ENCODE results near the gene TCFL5.
A peak's percentile ranks its signal among the peaks of the same experiment; 100 is the strongest.

TCFL5 gene

DNA sequence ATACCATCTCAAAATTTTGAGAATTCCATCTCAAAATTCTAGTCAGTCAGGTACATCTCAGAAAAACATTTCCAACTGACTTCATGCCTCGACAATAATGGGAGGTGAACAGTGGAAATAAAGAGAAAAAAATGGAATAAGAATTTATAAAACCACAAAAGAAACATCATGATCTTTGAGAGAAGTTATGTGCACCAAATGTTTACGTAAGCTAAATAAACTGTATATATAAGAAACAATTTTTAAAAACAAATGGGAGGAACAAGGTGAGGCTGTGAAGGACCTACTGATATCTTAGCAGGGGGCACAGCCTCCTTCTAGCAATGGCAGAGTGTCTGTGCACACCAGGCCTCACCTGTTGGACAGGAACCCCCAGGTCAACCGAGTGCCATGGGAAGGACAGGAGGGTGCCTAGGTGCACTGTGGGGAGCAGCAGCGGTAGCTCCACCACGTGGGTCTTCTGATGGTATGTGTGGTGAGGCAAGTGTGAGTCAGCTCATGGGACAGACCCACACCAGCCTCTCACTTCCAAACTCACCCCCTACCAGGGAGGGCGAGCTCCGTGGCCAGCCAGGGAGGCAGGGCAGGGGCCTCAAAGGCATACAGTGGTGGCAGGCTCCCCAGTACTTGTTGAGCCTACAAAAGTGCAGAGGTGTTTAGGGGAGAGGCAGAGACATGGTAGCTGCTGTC is 41.4 kb upstream of the TCFL5 start:
- H3K27ac ChIP-seq: no peak overlapping the region
- H4K20me1 ChIP-seq (ENCODE audit: insufficient read depth): peaks cover 13% of the 10 kb centered on the region
- H3K79me2 ChIP-seq (ENCODE audit: insufficient read depth, low read depth): peaks cover 16% of the 10 kb centered on the region; the same call in 1 of the 2 replicates
- H3K9ac ChIP-seq: no peak overlapping the region
- peaks cover 56% of the 10 kb centered on the region for H3K4me1 ChIP-seq (ENCODE audit: low read depth, poor library complexity, severe bottlenecking)
- no peak overlapping the region for H3K4me2 ChIP-seq
- TF ChIP-seq, protein P1, sequence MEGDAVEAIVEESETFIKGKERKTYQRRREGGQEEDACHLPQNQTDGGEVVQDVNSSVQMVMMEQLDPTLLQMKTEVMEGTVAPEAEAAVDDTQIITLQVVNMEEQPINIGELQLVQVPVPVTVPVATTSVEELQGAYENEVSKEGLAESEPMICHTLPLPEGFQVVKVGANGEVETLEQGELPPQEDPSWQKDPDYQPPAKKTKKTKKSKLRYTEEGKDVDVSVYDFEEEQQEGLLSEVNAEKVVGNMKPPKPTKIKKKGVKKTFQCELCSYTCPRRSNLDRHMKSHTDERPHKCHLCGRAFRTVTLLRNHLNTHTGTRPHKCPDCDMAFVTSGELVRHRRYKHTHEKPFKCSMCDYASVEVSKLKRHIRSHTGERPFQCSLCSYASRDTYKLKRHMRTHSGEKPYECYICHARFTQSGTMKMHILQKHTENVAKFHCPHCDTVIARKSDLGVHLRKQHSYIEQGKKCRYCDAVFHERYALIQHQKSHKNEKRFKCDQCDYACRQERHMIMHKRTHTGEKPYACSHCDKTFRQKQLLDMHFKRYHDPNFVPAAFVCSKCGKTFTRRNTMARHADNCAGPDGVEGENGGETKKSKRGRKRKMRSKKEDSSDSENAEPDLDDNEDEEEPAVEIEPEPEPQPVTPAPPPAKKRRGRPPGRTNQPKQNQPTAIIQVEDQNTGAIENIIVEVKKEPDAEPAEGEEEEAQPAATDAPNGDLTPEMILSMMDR (conservative IDR thresholded peaks at IDR 0.05; ENCODE audit: low read depth, low read length): no peak
- peaks cover 12% of the 10 kb centered on the region; the same call in 1 of the 2 replicates for H3K36me3 ChIP-seq (ENCODE audit: insufficient read depth)
- H3K27me3 ChIP-seq (ENCODE audit: insufficient read depth, low read depth): no peaks in the 10 kb centered on the region
- no peak overlapping the region for H2AFZ ChIP-seq (ENCODE audit: low read depth)
- H3K4me3 ChIP-seq (IDR thresholded peaks at IDR 0.05; ENCODE audit: insufficient read depth, low read depth, low read length): no peak overlapping the region

DNA sequence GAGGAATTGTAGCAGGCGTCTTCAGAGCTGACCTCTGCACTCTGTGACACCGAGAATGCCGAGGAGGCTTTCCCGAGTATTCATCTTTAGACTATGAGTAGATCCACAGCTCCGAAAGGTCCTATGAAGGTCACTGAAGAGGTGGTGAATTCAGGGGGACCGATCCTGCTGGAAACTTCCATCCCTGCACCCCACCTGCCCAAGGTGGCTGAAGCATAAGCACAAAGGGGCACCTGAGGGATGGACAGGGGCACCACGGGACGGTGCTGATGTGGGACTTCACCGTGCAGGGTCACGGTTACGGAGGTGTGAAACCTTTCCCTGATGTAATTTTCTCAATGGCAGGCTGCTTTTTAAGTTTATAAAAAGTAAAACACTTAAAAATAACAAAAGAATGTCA is 40.3 kb upstream of the TCFL5 start:
- Histone ChIP-seq H3K4me1 (ENCODE audit: low read depth, poor library complexity, severe bottlenecking) (peaks cover 54% of the 10 kb centered on the region), H3K79me2 (ENCODE audit: insufficient read depth, low read depth) (peaks cover 5% of the 10 kb centered on the region; the same call in 1 of the 2 replicates), H4K20me1 (ENCODE audit: insufficient read depth) (peaks cover 1% of the 10 kb centered on the region; the same call in 1 of the 2 replicates), H3K9ac (no peak overlapping the region), H3K4me3 (IDR thresholded peaks at IDR 0.05; ENCODE audit: insufficient read depth, low read depth, low read length) (no peak overlapping the region), H3K36me3 (ENCODE audit: insufficient read depth) (peaks cover 3% of the 10 kb centered on the region; the same call in 1 of the 2 replicates), H3K27me3 (ENCODE audit: insufficient read depth, low read depth) (no peaks in the 10 kb centered on the region), H3K27ac (no peak overlapping the region), H2AFZ (ENCODE audit: low read depth) (no peak overlapping the region), H3K4me2 (no peak overlapping the region)
- TF ChIP-seq, protein P1 (conservative IDR thresholded peaks at IDR 0.05; ENCODE audit: low read depth, low read length): no peak

DNA sequence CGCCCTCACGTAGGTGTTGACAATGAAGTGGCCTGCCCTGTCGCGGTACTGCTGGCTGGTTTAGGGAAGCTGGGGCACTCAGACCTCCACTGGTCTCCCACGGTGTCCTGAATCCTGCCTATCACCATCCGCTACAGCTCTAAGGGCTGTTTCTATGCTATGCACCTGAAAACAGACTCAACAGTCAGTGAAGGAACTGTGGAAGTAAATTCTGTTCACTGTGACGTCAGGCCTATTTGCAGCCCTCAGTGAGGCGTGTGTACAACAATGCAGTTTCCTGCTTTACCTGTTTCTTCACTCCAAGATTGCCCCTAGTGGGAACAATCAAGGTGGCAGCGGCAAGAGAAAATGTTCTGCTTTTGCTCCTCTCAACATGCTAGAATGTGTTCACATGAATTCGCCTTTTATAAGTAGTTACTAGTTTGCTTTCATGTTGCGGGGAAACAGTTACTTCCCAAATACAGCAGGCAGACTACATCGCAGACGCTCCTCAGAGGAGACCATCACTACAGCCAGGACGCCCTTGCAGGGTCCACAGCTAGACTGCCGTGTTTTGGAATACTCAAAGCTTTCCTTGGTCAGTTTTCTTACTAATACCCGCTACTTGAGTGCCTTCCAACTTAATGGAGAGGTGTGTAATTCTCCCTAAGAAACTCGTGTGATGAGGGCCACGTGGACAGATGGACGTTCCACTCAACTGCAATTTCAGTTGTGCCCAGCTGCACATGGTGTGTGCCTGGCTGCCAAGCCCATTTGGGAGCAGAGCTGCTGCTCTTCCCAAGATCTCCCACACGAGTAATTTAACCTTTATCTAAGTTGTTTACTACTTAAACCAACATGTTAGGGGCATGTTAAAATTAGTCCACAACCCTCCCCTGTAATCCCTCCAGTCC is 39.3 kb upstream of the TCFL5 start:
- H2AFZ ChIP-seq (ENCODE audit: low read depth): no peak overlapping the region
- no peak overlapping the region for H3K27ac ChIP-seq
- H3K27me3 ChIP-seq (ENCODE audit: insufficient read depth, low read depth): no peaks in the 10 kb centered on the region
- no peak overlapping the region for H3K4me3 ChIP-seq (IDR thresholded peaks at IDR 0.05; ENCODE audit: insufficient read depth, low read depth, low read length)
- H3K9ac ChIP-seq: no peak overlapping the region
- H3K4me2 ChIP-seq: peak overlapping the region; percentile 63; the same call in 1 of the 2 replicates
- H4K20me1 ChIP-seq (ENCODE audit: insufficient read depth): no peaks in the 10 kb centered on the region
- TF ChIP-seq, protein P1 (conservative IDR thresholded peaks at IDR 0.05; ENCODE audit: low read depth, low read length): no peak
- H3K4me1 ChIP-seq (ENCODE audit: low read depth, poor library complexity, severe bottlenecking): peaks cover 60% of the 10 kb centered on the region
- H3K79me2 ChIP-seq (ENCODE audit: insufficient read depth, low read depth): no peaks in the 10 kb centered on the region
- H3K36me3 ChIP-seq (ENCODE audit: insufficient read depth): no peaks in the 10 kb centered on the region; the same call in 1 of the 2 replicates

DNA sequence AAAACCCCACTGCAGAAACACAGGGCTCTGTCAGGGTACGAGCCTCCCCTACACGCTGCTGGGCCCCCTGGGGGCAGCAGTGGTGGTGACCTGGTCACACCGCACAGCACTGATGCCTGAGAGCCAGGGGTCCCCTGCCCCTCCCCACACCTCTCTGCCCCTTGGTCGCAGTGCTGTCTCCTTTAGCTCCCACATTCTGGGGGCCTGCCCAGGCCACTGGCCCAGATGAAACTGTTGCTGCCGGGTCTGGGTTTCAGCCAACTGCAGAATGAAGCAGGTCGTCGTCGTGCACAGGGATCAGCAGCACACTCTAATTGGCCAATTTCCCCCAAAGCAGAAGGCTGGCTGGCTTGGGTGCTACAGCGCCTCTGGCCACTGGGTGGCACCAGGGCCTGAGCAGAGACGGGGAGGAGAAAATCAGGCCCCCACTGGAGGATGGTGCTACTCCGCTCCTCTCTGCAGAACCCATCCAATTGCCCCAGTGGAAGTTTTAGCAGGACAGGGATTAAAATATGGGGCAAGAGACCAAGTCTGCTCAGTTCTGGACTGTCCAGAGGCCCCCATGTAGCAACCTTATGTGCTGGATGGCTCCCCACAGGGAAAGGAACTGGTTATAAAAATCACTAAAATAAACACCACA is 38.5 kb upstream of the TCFL5 start:
- no peak overlapping the region for H2AFZ ChIP-seq (ENCODE audit: low read depth)
- H3K27ac ChIP-seq: peak overlapping the region; percentile 52; the same call in 1 of the 2 replicates
- H3K4me2 ChIP-seq: peak overlapping the region; percentile 63
- no peaks in the 10 kb centered on the region for H4K20me1 ChIP-seq (ENCODE audit: insufficient read depth)
- H3K79me2 ChIP-seq (ENCODE audit: insufficient read depth, low read depth): no peaks in the 10 kb centered on the region
- H3K4me1 ChIP-seq (ENCODE audit: low read depth, poor library complexity, severe bottlenecking): peaks cover 68% of the 10 kb centered on the region
- H3K27me3 ChIP-seq (ENCODE audit: insufficient read depth, low read depth): no peaks in the 10 kb centered on the region
- no peaks in the 10 kb centered on the region; the same call in 1 of the 2 replicates for H3K36me3 ChIP-seq (ENCODE audit: insufficient read depth)
- no peak overlapping the region for H3K4me3 ChIP-seq (IDR thresholded peaks at IDR 0.05; ENCODE audit: insufficient read depth, low read depth, low read length)
- TF ChIP-seq, protein P1 (conservative IDR thresholded peaks at IDR 0.05; ENCODE audit: low read depth, low read length): peak; percentile 73
- H3K9ac ChIP-seq: peak overlapping the region; percentile 7; the same call in 1 of the 2 replicates
